Gastroesophageal sphincter (tissue), 4 donors: Measurements from ENCODE around the gene PSD2. TPM values are rescaled to one million over a fixed set of nuclear protein-coding genes. Genes with fewer than 3 reads are reported as not detected.

Experiments
- ATAC-seq: fragments of 150-250 bp; one replicate; pipeline ENCODE4 v1.9.1; 2016; ENCODE audit warnings: mild to moderate bottlenecking, moderate library complexity
- H3K27ac ChIP-seq, 4 donors: fragments of 200-600 bp; sonication (generic) in 3 of 4; 1 replicate in 3 of 4; 2 replicates in 1 of 4; pipeline ENCODE4 v1.5.1; 2016 to 2019
- H3K27me3 ChIP-seq: fragments of 200-600 bp; sonication (generic); one replicate; pipeline ENCODE4 v1.5.1; 2019
- H3K36me3 ChIP-seq, 2 donors: fragments of 200-600 bp; sonication (generic); one replicate each; pipeline ENCODE4 v1.5.1; 2019; ENCODE audit warnings: control low read depth in 1 of 2
- H3K4me1 ChIP-seq, 3 donors: fragments of 200-600 bp; sonication (generic); 1 replicate in 2 of 3; 2 replicates in 1 of 3; pipeline ENCODE4 v1.5.1; 2016 to 2019; ENCODE audit warnings: control low read depth in 2 of 3
- H3K4me3 ChIP-seq, 2 donors: fragments of 200-600 bp; sonication (generic); one replicate each; pipeline ENCODE4 v1.5.1; 2019; ENCODE audit warnings: mild to moderate bottlenecking in 1 of 2, moderate library complexity in 1 of 2
- H3K9me3 ChIP-seq, 3 donors: fragments of 200-600 bp; sonication (generic); one replicate each; pipeline ENCODE4 v1.5.1; 2017 to 2019; ENCODE audit warnings: control low read depth in 2 of 3
- CTCF ChIP-seq, 4 experiments: fragments of 200-600 bp in 2 of 4; fragments of 450-650 bp in 2 of 4; sonication (generic) in 1 of 4; IDR thresholded peaks; one replicate each; pipeline ENCODE4 v1.5.1; 2017 to 2019; ENCODE audit warnings: antibody characterized with exemption in 4 of 4, mild to moderate bottlenecking in 2 of 4, moderate library complexity in 2 of 4
- EP300 ChIP-seq: sonication (generic); formaldehyde crosslinking; IDR thresholded peaks from one replicate; pipeline ENCODE4 v1.6.1; 2017; ENCODE audit warnings: antibody characterized with exemption, mild to moderate bottlenecking
- POLR2A ChIP-seq, 2 donors: fragments of 450-650 bp; IDR thresholded peaks; one replicate each; pipeline ENCODE4 v1.6.1; 2017; ENCODE audit warnings: antibody characterized with exemption in 2 of 2, mild to moderate bottlenecking in 2 of 2, moderate library complexity in 1 of 2
- POLR2AphosphoS5 ChIP-seq: sonication (generic); formaldehyde crosslinking; IDR thresholded peaks from one replicate; pipeline ENCODE4 v1.6.1; 2017; ENCODE audit warnings: antibody characterized with exemption
- WGBS, 2 donors: methylation state at CpG; one replicate each; pipeline ENCODE4 v1.1.5; 2018; ENCODE audit warnings: low coverage in 1 of 2; 5-methylcytosine and 5-hydroxymethylcytosine counted together
- total RNA-seq, 4 donors: library from RNA; depleted of rRNA; stranded (reverse); fragments of >200 nt; gene quantifications; one replicate each; pipeline ENCODE4 v1.1.0, GENCODE V29; 2016

PSD2 gene
- under 1 TPM in 2 of 4 donors, not detected in 2; 0.13 to 0.16 TPM for total RNA-seq

- TF ChIP-seq POLR2A (IDR thresholded peaks at IDR 0.05) = no peak
- no peak for TF ChIP-seq EP300
- TF ChIP-seq CTCF (IDR thresholded peaks at IDR 0.05) = no peak
- no peak for TF ChIP-seq POLR2AphosphoS5
- ATAC-seq = peak; percentile 67
- Histone ChIP-seq H3K36me3 (no peaks in the 10 kb centered on the region), H3K4me3 (peak within 1 kb of the TSS; percentile 21 to 53), H3K9me3 (no peaks in the 10 kb centered on the region), H3K4me1 (peaks cover 0 to 18% (median 8%) of the 10 kb centered on the region in 3 donors), H3K27me3 (peaks cover 61% of the 10 kb centered on the region), H3K27ac (no peak within 1 kb of the TSS)
- 20 to 37% methylated on average over 1 to 5 of the region's 83 CpGs for WGBS, 2 donors
Measured at GRCh38 chr5:139795074-139796001, at the start of gene PSD2. Gene PSD2 (plus strand): TSS chr5:139795808. CDS start chr5:139809441, 13,633 bp downstream.

- Histone ChIP-seq H3K36me3 (no peaks in the 10 kb centered on the region), H3K4me3 (peak overlapping the region; percentile 22 to 50), H3K9me3 (no peaks in the 10 kb centered on the region), H3K4me1 (peaks cover 0 to 37% (median 28%) of the 10 kb centered on the region in 3 donors), H3K27me3 (peaks cover 27% of the 10 kb centered on the region), H3K27ac (peak overlapping the region in 2 of 4 donors; percentile 59 to 64)
- TF ChIP-seq POLR2A (IDR thresholded peaks at IDR 0.05) (no peak), EP300 (no peak), CTCF (IDR thresholded peaks at IDR 0.05) (no peak), POLR2AphosphoS5 (no peak)
- WGBS, 2 donors = 3 to 4% methylated on average over 7 to 20 of the region's 44 CpGs
- peak; percentile 17 for ATAC-seq
Measured at GRCh38 chr5:139746691-139747582, 48.7 kb upstream of the PSD2 start.

GRCh38 chr5:139747583-139748504 lies 47.8 kb upstream of the PSD2 start:
- peak overlapping the region; percentile 18 to 50 for H3K4me3 ChIP-seq
- ATAC-seq = no peak
- no peaks in the 10 kb centered on the region for H3K9me3 ChIP-seq
- H3K4me1 ChIP-seq = peaks cover 0 to 37% (median 28%) of the 10 kb centered on the region in 3 donors
- H3K27me3 ChIP-seq = peaks cover 36% of the 10 kb centered on the region
- 28% methylated on average over 2 of the region's 60 CpGs; no CpG with 5 or more reads in 1 of the 2 donors for WGBS, 2 donors
- H3K36me3 ChIP-seq = no peaks in the 10 kb centered on the region
- peak overlapping the region in 1 of 4 donors; percentile 64 for H3K27ac ChIP-seq
- TF ChIP-seq POLR2AphosphoS5 (peak; percentile 56), EP300 (no peak)

- H3K4me1 ChIP-seq = peaks cover 0 to 37% (median 28%) of the 10 kb centered on the region in 3 donors
- no peaks in the 10 kb centered on the region for H3K36me3 ChIP-seq
- no peak for TF ChIP-seq POLR2A (IDR thresholded peaks at IDR 0.05)
- no peak for TF ChIP-seq CTCF (IDR thresholded peaks at IDR 0.05)
- no peak for TF ChIP-seq EP300
- no peak for TF ChIP-seq POLR2AphosphoS5
- no peak overlapping the region for H3K27ac ChIP-seq
- no peak overlapping the region for H3K4me3 ChIP-seq
- WGBS, 2 donors = 71% methylated on average over 1 of the region's 27 CpGs; no CpG with 5 or more reads in 1 of the 2 donors
- ATAC-seq = no peak
- H3K9me3 ChIP-seq = no peaks in the 10 kb centered on the region
- peaks cover 42% of the 10 kb centered on the region for H3K27me3 ChIP-seq
Measured at GRCh38 chr5:139748505-139748826, 47.1 kb upstream of the PSD2 start.
